Breast epithelium (tissue), 4 donors: ENCODE measurements around the gene NCKAP5. TPM values are rescaled to one million over a fixed set of nuclear protein-coding genes. Genes with fewer than 3 reads are reported as not detected.

Source experiments
- DNase-seq, 2 donors: peaks; one replicate each; pipeline ENCODE4 v3.0.0-alpha.2; 2019; ENCODE audit warnings: low spot score in 2 of 2
- H3K27ac ChIP-seq, 2 donors: fragments of 200-600 bp; sonication (generic) in 1 of 2; one replicate each; pipeline ENCODE4 v1.5.1; 2016 to 2019; ENCODE audit warnings: mild to moderate bottlenecking in 1 of 2
- H3K27me3 ChIP-seq, 2 donors: fragments of 200-600 bp; sonication (generic) in 1 of 2; one replicate each; pipeline versions ENCODE4 v1.5.1 to v1.6.0; 2017 to 2019; ENCODE audit warnings: control low read depth in 1 of 2, mild to moderate bottlenecking in 1 of 2
- H3K36me3 ChIP-seq: fragments of 200-600 bp; one replicate; pipeline ENCODE4 v1.5.1; 2019
- H3K4me1 ChIP-seq, 2 donors: fragments of 200-600 bp; sonication (generic); one replicate each; pipeline ENCODE4 v1.5.1; 2016 to 2019; ENCODE audit warnings: control low read depth in 1 of 2
- H3K4me3 ChIP-seq, 3 donors: fragments of 200-600 bp; sonication (generic); 1 replicate in 2 of 3; 2 replicates in 1 of 3; pipeline ENCODE4 v1.5.1; 2016 to 2019; ENCODE audit warnings: mild to moderate bottlenecking in 3 of 3, moderate library complexity in 2 of 3
- H3K9me3 ChIP-seq, 2 donors: fragments of 200-600 bp; sonication (generic) in 1 of 2; one replicate each; pipeline ENCODE4 v1.5.1; 2016 to 2019; ENCODE audit warnings: control low read depth in 1 of 2
- POLR2A ChIP-seq: fragments of 450-650 bp; IDR thresholded peaks from one replicate; pipeline ENCODE4 v1.6.1; 2016; ENCODE audit warnings: antibody characterized with exemption, mild to moderate bottlenecking, moderate library complexity
- POLR2AphosphoS5 ChIP-seq, 3 donors: sonication (generic); formaldehyde crosslinking; IDR thresholded peaks; one replicate each; pipeline ENCODE4 v1.6.1; 2017; ENCODE audit warnings: antibody characterized with exemption in 3 of 3
- intact Hi-C: fragments of 100-400 bp; cut with DNase I; formaldehyde crosslinking; loops from one replicate; pipeline ENCODE4 v1.15.1; 2023; ENCODE audit warnings: low total_unique reads
- total RNA-seq, 3 donors: library from RNA; depleted of rRNA; stranded (reverse); fragments of >200 nt; gene quantifications; one replicate each; pipeline ENCODE4 v1.1.0, GENCODE V29; 2016
- TF ChIP-seq, protein P1 (sequence below), 3 donors: fragments of 450-650 bp; IDR thresholded peaks; one replicate each; pipeline ENCODE4 v1.5.1; 2016 to 2017; ENCODE audit warnings: antibody characterized with exemption in 3 of 3, mild to moderate bottlenecking in 3 of 3, moderate library complexity in 3 of 3

NCKAP5 gene
- total RNA-seq, 3 donors from 2014 or later, result 1.1 to 10.5 (median 6.1) TPM

DNA sequence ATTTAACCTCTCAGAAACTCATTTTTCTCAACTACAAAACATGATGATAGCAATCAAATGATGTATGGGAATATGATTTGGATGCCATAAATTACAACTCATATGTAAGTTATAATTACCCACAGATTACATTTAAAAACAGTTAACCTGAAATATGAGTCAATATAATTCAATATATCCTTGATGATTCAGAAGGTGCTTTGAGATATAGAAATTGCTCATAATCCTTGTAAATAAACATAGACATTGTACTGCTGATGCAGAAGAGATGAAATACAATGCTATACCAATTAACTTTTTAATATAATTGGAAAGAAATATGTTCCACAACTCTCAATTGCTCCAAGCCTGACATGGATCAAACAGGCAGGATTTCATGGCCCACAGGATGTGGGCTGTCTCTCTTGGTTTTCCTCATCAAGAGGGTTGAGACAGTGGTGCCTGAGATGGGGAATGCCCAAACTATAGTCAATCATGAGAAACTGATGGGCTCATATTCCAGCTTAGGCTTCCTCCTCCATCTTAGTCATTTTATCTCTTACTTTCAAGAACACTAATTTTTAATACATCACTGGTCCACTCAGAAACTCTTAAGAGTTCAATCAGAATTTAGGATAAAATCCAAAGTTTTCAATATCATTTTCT, 49.4 kb downstream of the NCKAP5 start:
- no peak overlapping the region for H3K4me3 ChIP-seq
- DNase-seq, result no peak
- TF ChIP-seq POLR2A, result no peak
- TF ChIP-seq POLR2AphosphoS5 (IDR thresholded peaks at IDR 0.05), result no peak
- TF ChIP-seq, protein P1, sequence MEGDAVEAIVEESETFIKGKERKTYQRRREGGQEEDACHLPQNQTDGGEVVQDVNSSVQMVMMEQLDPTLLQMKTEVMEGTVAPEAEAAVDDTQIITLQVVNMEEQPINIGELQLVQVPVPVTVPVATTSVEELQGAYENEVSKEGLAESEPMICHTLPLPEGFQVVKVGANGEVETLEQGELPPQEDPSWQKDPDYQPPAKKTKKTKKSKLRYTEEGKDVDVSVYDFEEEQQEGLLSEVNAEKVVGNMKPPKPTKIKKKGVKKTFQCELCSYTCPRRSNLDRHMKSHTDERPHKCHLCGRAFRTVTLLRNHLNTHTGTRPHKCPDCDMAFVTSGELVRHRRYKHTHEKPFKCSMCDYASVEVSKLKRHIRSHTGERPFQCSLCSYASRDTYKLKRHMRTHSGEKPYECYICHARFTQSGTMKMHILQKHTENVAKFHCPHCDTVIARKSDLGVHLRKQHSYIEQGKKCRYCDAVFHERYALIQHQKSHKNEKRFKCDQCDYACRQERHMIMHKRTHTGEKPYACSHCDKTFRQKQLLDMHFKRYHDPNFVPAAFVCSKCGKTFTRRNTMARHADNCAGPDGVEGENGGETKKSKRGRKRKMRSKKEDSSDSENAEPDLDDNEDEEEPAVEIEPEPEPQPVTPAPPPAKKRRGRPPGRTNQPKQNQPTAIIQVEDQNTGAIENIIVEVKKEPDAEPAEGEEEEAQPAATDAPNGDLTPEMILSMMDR (IDR thresholded peaks at IDR 0.05), result no peak
- H3K27me3 ChIP-seq, result no peaks in the 10 kb centered on the region
- H3K9me3 ChIP-seq, result no peaks in the 10 kb centered on the region
- H3K36me3 ChIP-seq, result no peaks in the 10 kb centered on the region
- no peak overlapping the region for H3K27ac ChIP-seq
- H3K4me1 ChIP-seq, result no peaks in the 10 kb centered on the region
- intact Hi-C loops, result no loop called here

DNA sequence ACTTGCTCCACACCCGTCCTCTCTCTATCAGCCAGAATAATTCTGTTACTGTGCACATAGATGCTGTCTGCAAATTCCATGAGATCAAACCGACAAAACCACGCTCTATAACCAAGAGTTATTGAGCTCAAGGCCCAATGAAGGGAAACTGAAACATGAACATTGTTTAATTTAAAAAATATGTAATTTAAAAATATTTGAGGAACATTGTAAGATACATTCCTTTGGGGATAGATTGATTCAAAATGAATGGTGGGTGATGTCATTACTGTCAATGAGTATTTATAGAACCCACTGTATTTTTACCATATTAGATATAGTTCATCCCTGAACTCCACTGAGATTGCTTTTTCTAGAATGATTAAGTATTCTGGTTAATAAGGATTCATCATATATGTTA, 50.4 kb downstream of the NCKAP5 start:
- Histone ChIP-seq H3K27ac (no peak overlapping the region), H3K4me3 (no peak overlapping the region), H3K4me1 (no peaks in the 10 kb centered on the region), H3K36me3 (no peaks in the 10 kb centered on the region), H3K9me3 (no peaks in the 10 kb centered on the region), H3K27me3 (no peaks in the 10 kb centered on the region)
- intact Hi-C loops, result no loop called here
- no peak for TF ChIP-seq POLR2A
- TF ChIP-seq, protein P1 (IDR thresholded peaks at IDR 0.05), result no peak
- no peak for TF ChIP-seq POLR2AphosphoS5 (IDR thresholded peaks at IDR 0.05)
- DNase-seq, result no peak

GRCh38 chr2:133516405-133517026, 51.7 kb downstream of the NCKAP5 start:
- Histone ChIP-seq H3K4me3 (no peak overlapping the region), H3K27me3 (no peaks in the 10 kb centered on the region), H3K4me1 (no peaks in the 10 kb centered on the region), H3K36me3 (no peaks in the 10 kb centered on the region), H3K27ac (no peak overlapping the region), H3K9me3 (no peaks in the 10 kb centered on the region)
- intact Hi-C loops, result no loop called here
- DNase-seq, result no peak
- TF ChIP-seq, protein P1 (IDR thresholded peaks at IDR 0.05), result no peak
- no peak for TF ChIP-seq POLR2A
- TF ChIP-seq POLR2AphosphoS5 (IDR thresholded peaks at IDR 0.05), result no peak

DNA sequence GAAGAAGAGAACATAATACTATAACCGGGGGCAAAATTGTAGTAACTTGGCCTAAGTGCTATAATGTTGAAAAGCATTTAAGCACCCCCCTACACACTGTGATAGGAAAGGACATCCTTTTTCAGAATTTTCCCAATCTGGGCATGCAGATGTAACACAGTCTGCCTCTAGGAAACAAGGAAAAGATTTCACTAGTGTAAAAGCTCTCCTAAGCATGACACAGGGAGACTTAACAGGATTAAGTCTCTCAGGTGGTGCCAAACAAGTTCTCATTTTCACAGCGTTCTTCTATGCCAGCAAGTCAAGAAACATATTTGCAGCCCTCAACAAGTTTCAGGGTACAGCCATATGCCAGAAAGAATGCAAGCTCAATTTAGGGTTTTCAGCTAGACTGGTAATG, 53.0 kb downstream of the NCKAP5 start:
- no peaks in the 10 kb centered on the region for H3K36me3 ChIP-seq
- no peak overlapping the region for H3K4me3 ChIP-seq
- intact Hi-C loops, result no loop called here
- no peak overlapping the region for H3K27ac ChIP-seq
- no peaks in the 10 kb centered on the region for H3K27me3 ChIP-seq
- H3K9me3 ChIP-seq, result no peaks in the 10 kb centered on the region
- no peak for TF ChIP-seq POLR2A
- no peak for TF ChIP-seq POLR2AphosphoS5 (IDR thresholded peaks at IDR 0.05)
- TF ChIP-seq, protein P1 (IDR thresholded peaks at IDR 0.05), result no peak
- H3K4me1 ChIP-seq, result no peaks in the 10 kb centered on the region
- DNase-seq, result no peak

DNA sequence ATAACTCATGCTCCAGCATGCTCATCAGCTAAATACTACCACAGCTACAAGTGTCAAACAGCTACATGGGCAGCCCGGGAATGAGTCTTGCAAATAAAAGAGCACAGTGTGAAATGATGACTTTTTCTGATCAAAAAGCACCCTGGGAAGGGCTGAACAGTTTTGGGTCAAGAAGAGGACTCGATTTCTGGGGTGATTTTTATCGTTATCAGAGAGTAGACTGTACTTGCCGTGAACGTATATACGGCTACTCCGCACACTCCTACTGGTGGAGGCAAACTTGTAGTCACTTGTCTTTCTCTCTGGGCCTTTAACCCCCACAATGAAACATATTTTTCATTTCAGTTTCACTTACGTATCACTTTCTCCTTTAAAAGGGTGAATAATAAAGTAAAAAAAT, 54.4 kb downstream of the NCKAP5 start:
- no peaks in the 10 kb centered on the region for H3K36me3 ChIP-seq
- H3K4me1 ChIP-seq, result no peaks in the 10 kb centered on the region
- no peaks in the 10 kb centered on the region for H3K27me3 ChIP-seq
- no peaks in the 10 kb centered on the region for H3K9me3 ChIP-seq
- no peak overlapping the region for H3K27ac ChIP-seq
- TF ChIP-seq, protein P1 (IDR thresholded peaks at IDR 0.05), result no peak
- no peak for TF ChIP-seq POLR2A
- intact Hi-C loops, result no loop called here
- no peak overlapping the region for H3K4me3 ChIP-seq
- DNase-seq, result no peak
